ENCODE measurements around the gene SLC6A4. TPM values are rescaled to one million over a fixed set of nuclear protein-coding genes. Genes with fewer than 3 reads are reported as not detected.

The SLC6A4 gene
- total RNA-seq (1 to 10 TPM; 1.7 to 2.4 TPM), polyA plus RNA-seq (ENCODE audit: insufficient read depth, low read depth, low replicate concordance) (1.7 TPM)
- long read RNA-seq, donor 1, result 0 reads
- long read RNA-seq, donor 2, result 0 reads

- TF ChIP-seq POLR2A (IDR thresholded peaks at IDR 0.05) (no peak), CTCF (IDR thresholded peaks at IDR 0.05) (no peak)
- H3K9me3 ChIP-seq, result no peaks in the 10 kb centered on the region
- no peak for DNase-seq
Measured at GRCh38 chr17:30235386-30236296, at the start of gene SLC6A4. Gene SLC6A4 (minus strand): TSS chr17:30235697. CDS start chr17:30221958, 13,739 bp downstream.

GRCh38 chr17:30279156-30279555 lies 43.7 kb upstream of the SLC6A4 start:
- Histone ChIP-seq H3K36me3 (ENCODE audit: low read depth, missing control alignments) (no peaks in the 10 kb centered on the region), H3K27me3 (no peaks in the 10 kb centered on the region), H3K4me3 (no peak overlapping the region), H3K9me3 (no peaks in the 10 kb centered on the region), H3K4me1 (no peaks in the 10 kb centered on the region), H3K27ac (no peak overlapping the region)
- intact Hi-C loops (cut with DNase I; ENCODE audit: low total_unique reads), result loop anchor here (10.0 kb wide), 1 partner anchor 154 kb away; no protein-coding TSS in a partner anchor
- DNase-seq, result no peak
- no peak for TF ChIP-seq POLR2A (IDR thresholded peaks at IDR 0.05)

More at GRCh38 chr17:30235386-30236296, at the start of gene SLC6A4:
- Histone ChIP-seq H3K4me1 (peaks cover 18% of the 10 kb centered on the region), H3K4me3 (peak within 1 kb of the TSS; percentile 44 to 61), H3K27ac (no peak within 1 kb of the TSS), H3K27me3 (no peaks in the 10 kb centered on the region), H3K36me3 (ENCODE audit: low read depth, missing control alignments) (no peaks in the 10 kb centered on the region)
- WGBS, 2 donors, result 2 to 4% methylated on average over 15 to 80 of the region's 82 CpGs
- intact Hi-C loops (cut with DNase I; ENCODE audit: low total_unique reads), result no loop called here

GRCh38 chr17:30278032-30278431 lies 42.5 kb upstream of the SLC6A4 start:
- Histone ChIP-seq H3K36me3 (ENCODE audit: low read depth, missing control alignments) (no peaks in the 10 kb centered on the region), H3K27ac (no peak overlapping the region), H3K9me3 (no peaks in the 10 kb centered on the region), H3K4me3 (no peak overlapping the region), H3K27me3 (no peaks in the 10 kb centered on the region), H3K4me1 (no peaks in the 10 kb centered on the region)
- peak; percentile 28 to 47 (median 39) for TF ChIP-seq CTCF (IDR thresholded peaks at IDR 0.05)
- TF ChIP-seq POLR2A (IDR thresholded peaks at IDR 0.05), result no peak
- DNase-seq, result peak; percentile 76
- intact Hi-C loops (cut with DNase I; ENCODE audit: low total_unique reads), result loop anchor here (10.0 kb wide), 1 partner anchor 153 kb away; no protein-coding TSS in a partner anchor

GRCh38 chr17:30275911-30276310 lies 40.4 kb upstream of the SLC6A4 start:
- Histone ChIP-seq H3K36me3 (ENCODE audit: low read depth, missing control alignments) (no peaks in the 10 kb centered on the region), H3K4me1 (no peaks in the 10 kb centered on the region), H3K9me3 (no peaks in the 10 kb centered on the region), H3K27me3 (no peaks in the 10 kb centered on the region), H3K4me3 (no peak overlapping the region), H3K27ac (no peak overlapping the region)
- DNase-seq, result no peak
- TF ChIP-seq POLR2A (IDR thresholded peaks at IDR 0.05), result no peak
- no peak for TF ChIP-seq CTCF (IDR thresholded peaks at IDR 0.05)
- intact Hi-C loops (cut with DNase I; ENCODE audit: low total_unique reads), result loop anchor here (10.0 kb wide), 1 partner anchor 151 kb away; no protein-coding TSS in a partner anchor
- 81 to 89% methylated on average over 2 of the region's 2 CpGs for WGBS, 2 donors

- 91 to 98% methylated on average over 3 of the region's 3 CpGs for WGBS, 2 donors
- H3K9me3 ChIP-seq, result no peaks in the 10 kb centered on the region
- TF ChIP-seq CTCF (IDR thresholded peaks at IDR 0.05), result no peak
- TF ChIP-seq POLR2A (IDR thresholded peaks at IDR 0.05), result no peak
- no peaks in the 10 kb centered on the region for H3K4me1 ChIP-seq
- no peak for DNase-seq
- no peak overlapping the region for H3K4me3 ChIP-seq
- no peak overlapping the region for H3K27ac ChIP-seq
- H3K36me3 ChIP-seq (ENCODE audit: low read depth, missing control alignments), result no peaks in the 10 kb centered on the region
- H3K27me3 ChIP-seq, result no peaks in the 10 kb centered on the region
- intact Hi-C loops (cut with DNase I; ENCODE audit: low total_unique reads), result loop anchor here (10.0 kb wide), 1 partner anchor 150 kb away; no protein-coding TSS in a partner anchor
Measured at GRCh38 chr17:30274887-30275286, 39.4 kb upstream of the SLC6A4 start.
